Measurements from ENCODE around the gene WWTR1.

The WWTR1 gene

DNA sequence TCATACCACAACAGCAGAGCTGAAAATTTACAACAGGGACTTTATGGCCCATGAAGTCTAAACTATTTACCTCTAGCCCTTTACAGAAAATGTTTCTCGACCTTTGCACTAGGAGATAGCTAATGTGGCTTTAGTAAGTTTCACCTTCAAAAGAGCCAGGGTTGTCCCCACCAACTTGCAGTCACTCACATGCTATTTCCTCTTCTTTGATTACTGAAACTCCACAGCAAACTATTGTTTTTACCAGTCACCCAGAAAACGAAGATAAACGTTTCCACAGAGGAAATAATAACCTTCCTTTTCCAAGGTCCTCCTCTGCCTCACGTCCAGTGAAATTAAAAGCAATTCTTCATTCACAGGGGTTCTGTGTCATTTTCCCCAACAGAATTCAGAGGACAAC is 48.2 kb downstream of the WWTR1 start:
- TF ChIP-seq, protein P1, sequence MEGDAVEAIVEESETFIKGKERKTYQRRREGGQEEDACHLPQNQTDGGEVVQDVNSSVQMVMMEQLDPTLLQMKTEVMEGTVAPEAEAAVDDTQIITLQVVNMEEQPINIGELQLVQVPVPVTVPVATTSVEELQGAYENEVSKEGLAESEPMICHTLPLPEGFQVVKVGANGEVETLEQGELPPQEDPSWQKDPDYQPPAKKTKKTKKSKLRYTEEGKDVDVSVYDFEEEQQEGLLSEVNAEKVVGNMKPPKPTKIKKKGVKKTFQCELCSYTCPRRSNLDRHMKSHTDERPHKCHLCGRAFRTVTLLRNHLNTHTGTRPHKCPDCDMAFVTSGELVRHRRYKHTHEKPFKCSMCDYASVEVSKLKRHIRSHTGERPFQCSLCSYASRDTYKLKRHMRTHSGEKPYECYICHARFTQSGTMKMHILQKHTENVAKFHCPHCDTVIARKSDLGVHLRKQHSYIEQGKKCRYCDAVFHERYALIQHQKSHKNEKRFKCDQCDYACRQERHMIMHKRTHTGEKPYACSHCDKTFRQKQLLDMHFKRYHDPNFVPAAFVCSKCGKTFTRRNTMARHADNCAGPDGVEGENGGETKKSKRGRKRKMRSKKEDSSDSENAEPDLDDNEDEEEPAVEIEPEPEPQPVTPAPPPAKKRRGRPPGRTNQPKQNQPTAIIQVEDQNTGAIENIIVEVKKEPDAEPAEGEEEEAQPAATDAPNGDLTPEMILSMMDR (IDR thresholded peaks at IDR 0.05): no peak

DNA sequence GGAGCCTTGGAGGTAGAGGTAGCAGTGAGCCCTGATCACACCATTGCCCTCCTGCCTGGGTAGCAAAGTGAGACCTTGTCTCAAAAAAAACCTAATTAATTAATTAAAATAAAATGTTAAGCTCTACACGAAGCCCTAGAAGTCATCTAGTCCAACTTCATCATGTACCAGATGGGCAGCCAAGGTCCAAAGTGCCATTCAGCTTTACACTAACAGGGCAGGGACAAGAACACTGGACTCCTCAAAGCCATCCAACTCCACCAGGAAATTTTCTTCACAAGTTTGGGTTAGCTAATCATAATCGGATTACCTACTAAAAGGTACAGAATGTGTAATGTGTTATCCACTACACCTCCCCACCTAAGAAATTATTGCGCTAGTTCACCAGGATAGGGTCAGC is 48.8 kb downstream of the WWTR1 start:
- TF ChIP-seq, protein P1 (IDR thresholded peaks at IDR 0.05): no peak

DNA sequence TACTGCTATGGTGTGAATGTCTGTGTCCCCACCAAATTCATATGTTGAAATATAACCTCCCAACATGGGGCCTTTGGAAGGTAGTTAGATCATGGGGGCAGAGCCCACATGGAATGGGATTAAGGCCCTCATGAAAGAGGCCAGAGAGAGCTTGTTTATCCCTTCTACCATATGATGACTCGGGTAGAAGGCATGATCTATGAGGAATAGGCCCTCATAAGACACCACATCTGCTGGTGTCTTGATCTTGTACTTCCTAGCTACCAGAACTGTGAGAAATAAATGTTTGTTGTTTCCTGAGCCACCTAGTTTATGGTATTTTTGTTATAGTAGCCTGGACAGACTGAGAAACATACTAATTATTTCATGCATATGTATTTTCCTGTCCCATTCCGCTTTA is 51.9 kb downstream of the WWTR1 start:
- TF ChIP-seq, protein P1 (IDR thresholded peaks at IDR 0.05): no peak

DNA sequence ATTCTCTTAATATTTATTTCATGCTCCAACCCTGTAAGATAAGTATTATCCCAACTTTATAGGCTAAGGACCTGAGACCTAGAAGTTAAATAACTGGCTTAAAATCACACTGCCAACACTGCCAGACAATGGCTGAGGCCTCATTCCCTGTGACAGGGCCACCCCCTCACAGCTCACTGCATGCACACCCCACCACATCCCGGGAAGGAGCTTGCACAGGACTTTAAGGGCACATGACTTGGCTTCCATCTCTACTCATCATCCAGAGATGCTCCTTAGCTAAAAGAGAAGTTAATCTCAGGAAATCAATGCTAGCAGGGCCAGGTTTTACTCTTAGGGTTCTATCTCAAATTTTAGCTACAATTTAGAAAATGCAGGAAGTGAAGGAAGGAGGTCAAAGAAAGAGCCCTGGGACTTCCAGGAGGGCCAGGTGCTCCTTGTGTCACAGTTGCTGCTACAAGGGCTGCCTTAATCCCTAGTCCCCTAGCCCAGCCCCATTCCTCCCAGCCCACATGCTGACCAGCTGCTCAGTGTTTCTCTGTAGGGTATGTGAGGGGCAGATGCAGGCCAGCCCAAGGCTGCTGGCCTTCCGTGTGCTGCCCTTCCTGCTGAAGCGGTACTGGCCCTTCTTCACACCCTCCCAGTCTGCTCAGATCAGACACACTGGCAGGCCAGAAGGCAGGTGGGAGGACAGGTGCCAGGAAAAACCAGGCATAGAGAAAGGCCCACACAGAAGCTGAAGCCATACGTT is 53.5 kb downstream of the WWTR1 start:
- TF ChIP-seq, protein P1 (IDR thresholded peaks at IDR 0.05): no peak

DNA sequence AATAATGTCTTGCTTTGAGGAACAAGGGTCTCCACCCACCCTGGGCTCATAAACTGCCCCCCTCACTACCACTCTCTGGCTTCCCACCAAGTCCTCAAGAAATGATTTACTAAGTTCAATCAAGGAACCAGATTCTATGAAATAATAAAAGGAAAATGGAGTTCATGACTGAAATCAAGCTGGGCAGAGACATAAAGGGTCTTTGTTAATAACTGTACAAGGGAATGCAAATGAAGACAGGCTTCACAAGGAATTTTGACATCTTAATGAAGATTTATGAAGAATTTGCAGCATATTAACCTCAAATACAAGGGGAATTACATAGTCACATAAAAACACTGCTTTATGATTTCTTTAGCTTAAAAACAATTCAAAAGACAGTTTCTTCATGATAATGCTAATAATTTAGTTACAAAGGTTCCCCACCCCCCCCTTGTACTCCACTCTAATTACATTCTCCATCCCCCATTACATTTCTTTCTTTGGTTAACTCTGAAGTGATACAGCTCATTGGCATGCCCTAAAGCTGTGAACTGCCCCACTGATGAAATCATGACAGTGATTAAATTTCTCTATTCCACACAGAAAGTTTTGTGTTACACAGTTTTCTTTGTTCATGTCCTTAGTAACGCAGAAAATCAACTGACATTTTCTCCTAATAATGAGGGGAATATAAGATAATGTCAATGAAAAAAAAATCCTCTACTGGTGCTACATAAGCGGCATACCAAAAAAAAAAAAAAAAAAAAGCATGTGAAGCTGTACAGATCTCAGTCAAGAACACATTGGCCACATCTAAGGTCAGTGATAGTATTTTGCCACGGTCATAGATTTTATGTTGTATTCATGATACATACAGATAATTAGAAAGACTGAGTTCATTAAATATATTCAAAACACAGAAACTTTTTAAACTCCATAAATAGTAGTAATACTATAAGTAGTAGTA is 54.4 kb downstream of the WWTR1 start:
- TF ChIP-seq, protein P1 (IDR thresholded peaks at IDR 0.05): no peak

DNA sequence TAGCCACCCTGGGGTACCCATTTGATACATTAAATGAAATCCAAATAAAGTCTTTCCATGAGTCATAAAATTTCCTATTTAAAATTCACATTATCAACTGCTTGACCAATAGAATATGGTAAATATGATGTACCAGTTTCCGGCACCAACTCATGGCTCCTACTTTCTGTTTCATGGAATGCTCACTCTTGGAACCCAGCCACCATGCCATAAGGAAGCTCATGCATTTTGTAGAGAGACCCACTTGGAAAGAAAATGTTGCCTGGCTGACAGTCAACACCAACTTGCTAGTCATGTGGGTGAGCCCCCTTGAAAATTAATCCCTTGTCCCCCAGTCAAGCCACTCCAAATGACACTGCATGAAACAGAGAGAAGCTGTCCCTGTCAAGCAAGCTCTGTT is 57.2 kb downstream of the WWTR1 start:
- TF ChIP-seq, protein P1 (IDR thresholded peaks at IDR 0.05): no peak

DNA sequence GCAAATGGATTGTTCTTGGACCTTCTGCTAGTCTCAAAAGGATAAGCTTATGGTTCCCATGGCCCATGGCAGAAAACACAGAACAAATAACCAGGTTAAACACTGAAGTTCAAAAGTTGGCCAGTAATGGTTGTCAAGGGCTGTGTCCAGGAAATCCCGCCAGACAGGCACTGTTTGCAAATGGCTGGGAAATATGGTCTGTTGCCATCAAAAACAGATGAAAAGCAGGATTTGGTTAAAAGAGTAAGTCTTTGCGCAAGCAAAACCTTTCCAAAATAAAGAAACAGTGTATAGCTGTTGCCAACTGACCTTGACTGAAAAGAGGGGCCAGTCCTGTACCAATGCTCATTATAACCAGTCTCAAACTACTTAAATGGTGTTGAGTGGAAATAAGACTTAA is 58.6 kb downstream of the WWTR1 start:
- TF ChIP-seq, protein P1 (IDR thresholded peaks at IDR 0.05): no peak
